Measurements from ENCODE around the gene NCKAP5. TPM values are rescaled to one million over a fixed set of nuclear protein-coding genes. Genes with fewer than 3 reads are reported as not detected.

The NCKAP5 gene
- total RNA-seq, 1 donor from 2014 or later: 27.9 TPM

GRCh38 chr2:133415210-133415876 is 152.9 kb downstream of the NCKAP5 start:
- Mint-ChIP-seq H3K9me3 (no peaks in the 10 kb centered on the region), H3K4me1 (peaks cover 80% of the 10 kb centered on the region), H3K36me3 (ENCODE audit: low read depth) (no peaks in the 10 kb centered on the region), H3K27ac (ENCODE audit: unreplicated experiment) (no peak overlapping the region), H3K4me3 (no peak overlapping the region), H3K27me3 (ENCODE audit: low read depth) (no peaks in the 10 kb centered on the region)
- no peak for TF ChIP-seq CTCF (conservative IDR thresholded peaks at IDR 0.05)
- DNase-seq (ENCODE audit: low read depth, low spot score): no peak

GRCh38 chr2:133414486-133415209 is 153.6 kb downstream of the NCKAP5 start:
- H3K27ac Mint-ChIP-seq (ENCODE audit: unreplicated experiment): no peak overlapping the region
- peaks cover 3% of the 10 kb centered on the region for H3K36me3 Mint-ChIP-seq (ENCODE audit: low read depth)
- no peak for TF ChIP-seq CTCF (conservative IDR thresholded peaks at IDR 0.05)
- H3K4me1 Mint-ChIP-seq: peaks cover 80% of the 10 kb centered on the region
- no peaks in the 10 kb centered on the region for H3K9me3 Mint-ChIP-seq
- no peaks in the 10 kb centered on the region for H3K27me3 Mint-ChIP-seq (ENCODE audit: low read depth)
- no peak overlapping the region for H3K4me3 Mint-ChIP-seq
- DNase-seq (ENCODE audit: low read depth, low spot score): no peak

GRCh38 chr2:133413863-133414262 is 154.4 kb downstream of the NCKAP5 start:
- DNase-seq (ENCODE audit: low read depth, low spot score): no peak
- Mint-ChIP-seq H3K27me3 (ENCODE audit: low read depth) (no peaks in the 10 kb centered on the region), H3K9me3 (no peaks in the 10 kb centered on the region), H3K27ac (ENCODE audit: unreplicated experiment) (no peak overlapping the region), H3K4me3 (no peak overlapping the region), H3K4me1 (peaks cover 73% of the 10 kb centered on the region), H3K36me3 (ENCODE audit: low read depth) (peaks cover 3% of the 10 kb centered on the region)
- no peak for TF ChIP-seq CTCF (conservative IDR thresholded peaks at IDR 0.05)

GRCh38 chr2:133412694-133413093 is 155.6 kb downstream of the NCKAP5 start:
- H3K27ac Mint-ChIP-seq (ENCODE audit: unreplicated experiment): no peak overlapping the region
- H3K36me3 Mint-ChIP-seq (ENCODE audit: low read depth): peaks cover 3% of the 10 kb centered on the region
- no peak overlapping the region for H3K4me3 Mint-ChIP-seq
- DNase-seq (ENCODE audit: low read depth, low spot score): no peak
- no peaks in the 10 kb centered on the region for H3K27me3 Mint-ChIP-seq (ENCODE audit: low read depth)
- TF ChIP-seq CTCF (conservative IDR thresholded peaks at IDR 0.05): no peak
- no peaks in the 10 kb centered on the region for H3K9me3 Mint-ChIP-seq
- peaks cover 61% of the 10 kb centered on the region for H3K4me1 Mint-ChIP-seq

- DNase-seq (ENCODE audit: low read depth, low spot score): no peak
- no peak overlapping the region for H3K27ac Mint-ChIP-seq (ENCODE audit: unreplicated experiment)
- peak overlapping the region; percentile 55 for H3K4me3 Mint-ChIP-seq
- TF ChIP-seq CTCF (conservative IDR thresholded peaks at IDR 0.05): no peak
- H3K36me3 Mint-ChIP-seq (ENCODE audit: low read depth): peaks cover 6% of the 10 kb centered on the region
- H3K27me3 Mint-ChIP-seq (ENCODE audit: low read depth): no peaks in the 10 kb centered on the region
- H3K9me3 Mint-ChIP-seq: no peaks in the 10 kb centered on the region
- H3K4me1 Mint-ChIP-seq: peaks cover 55% of the 10 kb centered on the region
Measured at GRCh38 chr2:133411857-133412256, 156.4 kb downstream of the NCKAP5 start.

Measured in neural crest cell (in vitro differentiated cells).